ENCODE data around the gene PHC2. TPM values are rescaled to one million over a fixed set of nuclear protein-coding genes. Genes with fewer than 3 reads are reported as not detected.

The PHC2 gene
- total and polyA plus RNA-seq, 9 of the 15 experiments (the other 6 are each of a cell fraction or from before 2014, with no cell fraction given): 3.1 to 67.6 (median 34.6) TPM

- no peaks in the 10 kb centered on the region for H3K9me1 ChIP-seq (ENCODE audit: control insufficient read depth, insufficient read depth, low read length)
- intact Hi-C loops (cut with micrococcal nuclease): no loop called here
- no peak overlapping the region for H3K27ac ChIP-seq (ENCODE audit: extremely low read depth, low read depth, low read length)
- CTCF ChIA-PET (ENCODE audit: low intra/inter-chr PET ratio): no interaction called here
- FAIRE-seq (no peak), DNase-seq (ENCODE audit: extremely low read depth in 1 of 4, low spot score in 3 of 4) (peak in 1 of 4 experiments; percentile 1), ATAC-seq (no peak)
- no peak overlapping the region for H3K4me3 ChIP-seq
- TF ChIP-seq RUNX1 (IDR thresholded peaks at IDR 0.05; ENCODE audit: low read depth): no peak
- no peak for TF ChIP-seq TAF9B (IDR thresholded peaks at IDR 0.05; ENCODE audit: partially characterized antibody)
- no peak for TF ChIP-seq NFYB (IDR thresholded peaks at IDR 0.05; ENCODE audit: extremely low read depth, insufficient read length)
- no peak for TF ChIP-seq ZNF324 (CRISPR knock-in tag; IDR thresholded peaks at IDR 0.05)
- no peak for TF ChIP-seq ZFP1 (CRISPR knock-in tag; IDR thresholded peaks at IDR 0.05)
- TF ChIP-seq RBFOX2 (IDR thresholded peaks at IDR 0.05; ENCODE audit: low read depth, low read length): no peak
- no peak for TF ChIP-seq HDAC2 (IDR thresholded peaks at IDR 0.05)
- TF ChIP-seq ZNF253 (CRISPR knock-in tag; conservative IDR thresholded peaks at IDR 0.05): no peak
- TF ChIP-seq NUFIP1 (IDR thresholded peaks at IDR 0.05; ENCODE audit: partially characterized antibody): no peak
- TF ChIP-seq ZNF3 (CRISPR knock-in tag; IDR thresholded peaks at IDR 0.05): no peak
- no peak for TF ChIP-seq PHTF2 (CRISPR knock-in tag; IDR thresholded peaks at IDR 0.05)
- no peak for TF ChIP-seq ZNF436 (CRISPR knock-in tag; IDR thresholded peaks at IDR 0.05)
- no peak for TF ChIP-seq TSHZ1 (CRISPR knock-in tag; IDR thresholded peaks at IDR 0.05)
- no peak for TF ChIP-seq TSC22D4 (tag; IDR thresholded peaks at IDR 0.05)
- TF ChIP-seq CEBPG (CRISPR knock-in tag; IDR thresholded peaks at IDR 0.05): no peak
- no peak for TF ChIP-seq CEBPG (tag; conservative IDR thresholded peaks at IDR 0.05 in 1 of 2, IDR thresholded peaks at IDR 0.05 in 1 of 2)
- TF ChIP-seq TCF7 (IDR thresholded peaks at IDR 0.05; ENCODE audit: borderline replicate concordance): no peak
- no peaks in the 10 kb centered on the region for H3K36me3 ChIP-seq (ENCODE audit: control insufficient read depth, insufficient read depth, low read length)
- in situ Hi-C loops (cut with MboI): no loop called here
- H3K4me2 ChIP-seq (ENCODE audit: insufficient read depth, low read length): no peak overlapping the region
- no peak overlapping the region for H2AFZ ChIP-seq (ENCODE audit: low read depth, low read length)
- H3K4me1 ChIP-seq (replicated peaks in 1 of 2; ENCODE audit: control insufficient read depth in 2 of 2, insufficient read depth in 2 of 2, low read length in 2 of 2): peaks cover 5 to 25% of the 10 kb centered on the region in 2 experiments; a peak in 4 of 5 replicates
- H3K79me2 ChIP-seq (ENCODE audit: control insufficient read depth, insufficient read depth, low read length): no peaks in the 10 kb centered on the region
- H3K9me3 ChIP-seq (replicated peaks; ENCODE audit: control insufficient read depth, insufficient read depth, low read depth, low read length): no peaks in the 10 kb centered on the region
- no peaks in the 10 kb centered on the region for H4K20me1 ChIP-seq (replicated peaks; ENCODE audit: control insufficient read depth, insufficient read depth, low read length)
- POLR2A ChIA-PET: no interaction called here
- 24% methylated on average over 3 of the region's 3 CpGs for WGBS (ENCODE audit: insufficient coverage, low coverage, missing lambda C conversion rate)
- BruUV-seq (replicated peaks): no TSS peak
- 0 out of 5 replicates have a peak, but pooled peaks cover 0 to 2% of the 10 kb centered on the region in 2 experiments for H3K27me3 ChIP-seq (ENCODE audit: control insufficient read depth in 2 of 2, insufficient read depth in 2 of 2, low read length in 2 of 2)
- no peak overlapping the region for H3K9ac ChIP-seq (ENCODE audit: insufficient read depth in 1 of 2, low read depth in 2 of 2, low read length in 2 of 2)
These were observed 31.5 kb downstream of the PHC2 start for GRCh38 chr1:33399375-33399774.

All from K562 (cell line).